ENCODE results near the gene DNAJC24.

Gene DNAJC24

GRCh38 chr11:31414338-31414737 lies 44.7 kb downstream of the DNAJC24 start:
- H3K27ac ChIP-seq: no peak overlapping the region
- TF ChIP-seq CTCF (conservative IDR thresholded peaks at IDR 0.05): no peak

- no peak overlapping the region for H3K27ac ChIP-seq
- TF ChIP-seq CTCF (conservative IDR thresholded peaks at IDR 0.05): no peak
Observed at GRCh38 chr11:31415435-31415834, 45.8 kb downstream of the DNAJC24 start.

GRCh38 chr11:31417357-31417756 lies 47.7 kb downstream of the DNAJC24 start:
- no peak overlapping the region for H3K27ac ChIP-seq
- TF ChIP-seq CTCF (conservative IDR thresholded peaks at IDR 0.05): no peak

- no peak overlapping the region for H3K27ac ChIP-seq
- no peak for TF ChIP-seq CTCF (conservative IDR thresholded peaks at IDR 0.05)
Observed at GRCh38 chr11:31417816-31418215, 48.2 kb downstream of the DNAJC24 start.

- no peak overlapping the region for H3K27ac ChIP-seq
- no peak for TF ChIP-seq CTCF (conservative IDR thresholded peaks at IDR 0.05)
Observed at GRCh38 chr11:31419138-31419537, 49.5 kb downstream of the DNAJC24 start.

GRCh38 chr11:31419669-31420068 lies 50.0 kb downstream of the DNAJC24 start:
- TF ChIP-seq CTCF (conservative IDR thresholded peaks at IDR 0.05): no peak

GRCh38 chr11:31421820-31422219 lies 52.2 kb downstream of the DNAJC24 start:
- TF ChIP-seq CTCF (conservative IDR thresholded peaks at IDR 0.05): no peak
- H3K27ac ChIP-seq: no peak overlapping the region

More at GRCh38 chr11:31419669-31420068, 50.0 kb downstream of the DNAJC24 start:
- H3K27ac ChIP-seq: no peak overlapping the region

- TF ChIP-seq CTCF (conservative IDR thresholded peaks at IDR 0.05): no peak
- no peak overlapping the region for H3K27ac ChIP-seq
Observed at GRCh38 chr11:31422703-31423102, 53.0 kb downstream of the DNAJC24 start.

Measured in VCaP (cell line).